Hepatocyte (in vitro differentiated cells): ENCODE data around the gene HOPX.

Experiments used
- CTCF ChIP-seq: fragments of 200-600 bp; sonication (generic); IDR thresholded peaks from 2 replicates; pipeline ENCODE4 v1.5.1; 2016; ENCODE audit warnings: antibody characterized with exemption, mild to moderate bottlenecking; ENCODE audit not compliant: poor library complexity
- EZH2 ChIP-seq: fragments of 200-600 bp; sonication (generic); IDR thresholded peaks from 2 replicates; pipeline ENCODE4 v1.6.1; 2016; ENCODE audit warnings: antibody characterized with exemption, mild to moderate bottlenecking, borderline replicate concordance

DNA sequence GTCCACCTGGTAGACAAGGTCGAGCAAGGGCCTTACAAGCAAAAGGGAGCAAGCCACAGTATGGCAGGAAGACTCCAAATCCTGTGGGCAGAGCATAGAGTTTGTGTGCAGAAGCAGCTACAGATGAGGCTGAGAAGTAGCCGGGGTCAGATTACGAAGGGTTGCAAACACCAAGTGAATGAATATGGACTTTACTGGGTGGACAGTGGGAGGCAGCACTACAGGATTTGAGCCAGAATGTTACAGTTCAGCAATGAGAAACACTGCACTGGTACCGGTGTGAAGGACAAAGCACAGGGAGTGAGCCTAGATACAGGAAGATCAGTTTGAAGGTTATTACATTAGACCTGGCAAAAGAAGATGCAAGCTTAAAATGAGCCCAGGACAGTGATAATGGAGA is 46.1 kb upstream of the HOPX start:
- no peak for TF ChIP-seq CTCF
- TF ChIP-seq EZH2, result no peak
